Endodermal cell (in vitro differentiated cells): ENCODE results near the gene PTMS. TPM values are rescaled to one million over a fixed set of nuclear protein-coding genes. Genes with fewer than 3 reads are reported as not detected.
"Not testable (repeated sequence)": the region's sequence is repeated elsewhere in the genome, so short reads cannot be mapped to it uniquely, and the experiment has no call there.

ENCODE experiments used
- DNase-seq: peaks from one replicate; pipeline ENCODE4 v3.0.0-alpha.2; 2017
- H3K27ac ChIP-seq: 2 replicates; pipeline ENCODE4 v1.5.1; 2013; ENCODE audit warnings: mild to moderate bottlenecking, low read depth, low read length, moderate library complexity
- H3K27me3 ChIP-seq: 2 replicates; pipeline ENCODE4 v1.6.1; 2013; ENCODE audit warnings: mild to moderate bottlenecking, low read length, moderate library complexity; ENCODE audit not compliant: insufficient read depth, control insufficient read depth, poor library complexity, severe bottlenecking
- H3K36me3 ChIP-seq: 2 replicates; pipeline ENCODE4 v1.7.0; 2013; ENCODE audit warnings: mild to moderate bottlenecking, low read length, moderate library complexity; ENCODE audit not compliant: control insufficient read depth, insufficient read depth
- H3K4me1 ChIP-seq: one replicate; pipeline ENCODE4 v1.7.0; 2013; ENCODE audit warnings: low read length; ENCODE audit not compliant: control insufficient read depth, insufficient read depth
- H3K4me3 ChIP-seq: 2 replicates; pipeline ENCODE4 v1.5.1; 2013; ENCODE audit warnings: mild to moderate bottlenecking, low read length, moderate library complexity
- H3K9ac ChIP-seq: 2 replicates; pipeline ENCODE4 v1.6.1; 2013; ENCODE audit warnings: mild to moderate bottlenecking, low read length, moderate library complexity; ENCODE audit not compliant: poor library complexity, severe bottlenecking; ENCODE audit errors: extremely low read depth
- H3K9me3 ChIP-seq: 2 replicates; pipeline ENCODE4 v1.6.1; 2013; ENCODE audit warnings: mild to moderate bottlenecking, low read length, moderate library complexity; ENCODE audit not compliant: control insufficient read depth
- H3K27ac Mint-ChIP-seq: 2 replicates; pipeline ENCODE4 v1.8.0; 2020; ENCODE audit warnings: mixed read lengths
- H3K27me3 Mint-ChIP-seq: 2 replicates; pipeline ENCODE4 v1.8.0; 2021; ENCODE audit warnings: mild to moderate bottlenecking, mixed read lengths; ENCODE audit not compliant: insufficient read depth
- H3K36me3 Mint-ChIP-seq: 2 replicates; pipeline ENCODE4 v1.8.0; 2020; ENCODE audit warnings: low read depth, mixed read lengths
- H3K4me1 Mint-ChIP-seq: 2 replicates; pipeline ENCODE4 v1.8.0; 2020; ENCODE audit warnings: mixed read lengths
- H3K4me3 Mint-ChIP-seq: 2 replicates; pipeline ENCODE4 v1.8.0; 2020; ENCODE audit warnings: mild to moderate bottlenecking, moderate library complexity, mixed read lengths
- H3K9me3 Mint-ChIP-seq: 2 replicates; pipeline ENCODE4 v1.8.0; 2020; ENCODE audit warnings: mild to moderate bottlenecking, mixed read lengths
- CTCF ChIP-seq: fragments of 200-600 bp; sonication (generic); conservative IDR thresholded peaks from 2 replicates; pipeline ENCODE4 v1.5.0; 2021; ENCODE audit warnings: antibody characterized with exemption, mild to moderate bottlenecking
- WGBS, 2 experiments: methylation state at CpG; one replicate each; pipeline versions ENCODE4 v1.1.5 to v1.1.7; 2013; ENCODE audit warnings: missing lambda C conversion rate in 2 of 2, mixed read lengths in 1 of 2; ENCODE audit not compliant: insufficient coverage in 1 of 2, insufficient read length in 1 of 2; 5-methylcytosine and 5-hydroxymethylcytosine counted together
- total RNA-seq, 2 donors: library from RNA; stranded (reverse); fragmentation: NEBNext Ultra II Directional in 1 of 2; extraction: Animal tissue kit (Norgen Biotek cat#: 25700) in 1 of 2; gene quantifications; 2 replicates in 1 of 2; 3 replicates in 1 of 2; pipeline ENCODE4 v1.2.1, GENCODE V29; 2021

PTMS gene
- total RNA-seq, 2 donors from 2014 or later = 637 to 888 TPM

GRCh38 chr12:6742834-6743233 is 23.3 kb upstream of the PTMS start:
- Histone ChIP-seq H3K36me3 (peaks cover 16% of the 10 kb centered on the region), H3K9me3 (no peaks in the 10 kb centered on the region), H3K27ac (no peak overlapping the region), H3K9ac (no peak overlapping the region), H3K4me3 (no peak overlapping the region), H3K27me3 (no peaks in the 10 kb centered on the region), H3K4me1 (no peaks in the 10 kb centered on the region)
- no peak for TF ChIP-seq CTCF
- H3K4me3 Mint-ChIP-seq = no peak overlapping the region
- no peak for DNase-seq
- no peaks in the 10 kb centered on the region for H3K27me3 Mint-ChIP-seq
- H3K27ac Mint-ChIP-seq = no peak overlapping the region
- H3K4me1 Mint-ChIP-seq = peaks cover 13% of the 10 kb centered on the region
- WGBS, 2 experiments = 81 to 95% methylated on average over 3 of the region's 3 CpGs
- H3K36me3 Mint-ChIP-seq = peaks cover 26% of the 10 kb centered on the region
- peaks cover 2% of the 10 kb centered on the region for H3K9me3 Mint-ChIP-seq

DNA sequence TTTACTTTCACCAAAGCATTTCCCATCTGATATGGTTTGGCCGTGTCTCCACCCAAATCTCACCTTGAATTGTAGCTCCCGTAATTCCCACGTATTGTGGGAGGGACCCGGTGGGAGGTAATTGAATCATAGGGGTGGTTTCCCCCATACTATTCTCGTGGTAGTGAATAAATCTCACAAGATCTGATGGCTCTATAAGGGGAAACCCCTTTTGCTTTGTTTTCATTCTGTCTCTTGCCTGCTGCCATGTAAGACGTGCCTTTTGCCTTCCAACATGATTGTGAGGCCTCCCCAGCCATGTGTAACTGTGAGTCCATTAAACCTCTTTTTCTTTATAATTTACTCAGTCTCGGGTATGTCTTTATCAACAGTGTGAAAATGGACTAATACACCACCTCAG is 22.9 kb upstream of the PTMS start:
- Mint-ChIP-seq H3K27ac (peak overlapping the region; percentile 2), H3K4me1 (peaks cover 13% of the 10 kb centered on the region), H3K36me3 (peaks cover 31% of the 10 kb centered on the region)
- not testable (repeated sequence) for DNase-seq, H3K9me3 ChIP-seq, H3K27me3 Mint-ChIP-seq, H3K4me3 Mint-ChIP-seq, H3K27me3 ChIP-seq, H3K4me1 ChIP-seq, H3K9me3 Mint-ChIP-seq, H3K27ac ChIP-seq, H3K4me3 ChIP-seq, H3K9ac ChIP-seq
- peaks cover 21% of the 10 kb centered on the region for H3K36me3 ChIP-seq
- WGBS, 2 experiments = 81 to 87% methylated on average over 5 to 7 of the region's 7 CpGs

DNA sequence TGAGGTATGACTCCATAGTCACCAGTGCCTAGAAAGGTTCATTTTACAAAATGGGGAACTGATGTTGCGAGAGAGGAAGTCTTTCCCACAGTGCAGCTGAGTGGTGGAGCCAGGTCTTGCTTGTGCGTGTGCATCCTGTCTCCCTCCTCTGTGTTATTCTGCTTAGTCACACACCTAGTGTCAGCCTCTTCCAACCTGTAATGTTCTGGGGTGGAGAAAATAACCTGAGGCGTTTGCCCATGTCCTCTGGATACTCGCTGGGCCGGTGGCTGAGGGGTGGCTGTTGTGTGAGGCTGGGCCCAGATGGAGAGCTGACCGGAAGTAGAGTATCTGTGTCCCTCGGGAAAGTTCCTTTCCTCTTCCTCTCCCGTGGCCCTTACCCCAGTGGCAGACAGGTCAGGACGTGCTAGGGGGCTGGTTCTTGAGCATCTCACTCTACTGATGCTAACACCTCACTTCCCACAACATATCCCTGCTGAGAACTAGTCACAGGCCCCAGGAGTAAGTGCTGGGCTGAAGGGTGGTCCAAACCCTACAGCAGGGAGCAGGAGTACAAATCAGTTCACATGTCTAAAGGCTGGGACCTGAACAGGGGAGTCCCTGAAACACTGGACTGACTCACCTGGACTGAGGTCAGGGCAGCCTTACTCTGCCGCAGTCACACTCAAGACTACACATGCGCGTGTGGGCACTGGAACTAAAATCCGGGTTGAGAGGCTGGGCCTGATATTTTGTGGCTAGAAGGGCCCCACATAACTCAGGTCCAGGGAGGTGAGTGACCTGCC is 20.2 kb upstream of the PTMS start:
- Mint-ChIP-seq H3K9me3 (no peaks in the 10 kb centered on the region), H3K36me3 (peaks cover 55% of the 10 kb centered on the region), H3K4me3 (no peak overlapping the region), H3K4me1 (peaks cover 13% of the 10 kb centered on the region), H3K27me3 (no peaks in the 10 kb centered on the region), H3K27ac (peak overlapping the region; percentile 71)
- Histone ChIP-seq H3K9ac (no peak overlapping the region), H3K27me3 (no peaks in the 10 kb centered on the region), H3K4me1 (no peaks in the 10 kb centered on the region), H3K27ac (no peak overlapping the region), H3K36me3 (peaks cover 46% of the 10 kb centered on the region), H3K4me3 (no peak overlapping the region), H3K9me3 (no peaks in the 10 kb centered on the region)
- WGBS, 2 experiments = 93 to 98% methylated on average over 10 to 13 of the region's 13 CpGs
- TF ChIP-seq CTCF = no peak
- DNase-seq = no peak
